GM21786 (cell line): Measurements from ENCODE around the gene APC2.

Experiments
- ATAC-seq: cut with Tn5 transposase; IDR thresholded peaks from one replicate; pipeline ENCODE4 v1.9.1; 2021; ENCODE audit not compliant: unreplicated experiment

The APC2 gene

GRCh38 chr19:1460033-1460995, 10.4 kb downstream of the APC2 start:
- ATAC-seq: no peak

GRCh38 chr19:1461862-1462261, 11.9 kb downstream of the APC2 start:
- no peak for ATAC-seq

DNA sequence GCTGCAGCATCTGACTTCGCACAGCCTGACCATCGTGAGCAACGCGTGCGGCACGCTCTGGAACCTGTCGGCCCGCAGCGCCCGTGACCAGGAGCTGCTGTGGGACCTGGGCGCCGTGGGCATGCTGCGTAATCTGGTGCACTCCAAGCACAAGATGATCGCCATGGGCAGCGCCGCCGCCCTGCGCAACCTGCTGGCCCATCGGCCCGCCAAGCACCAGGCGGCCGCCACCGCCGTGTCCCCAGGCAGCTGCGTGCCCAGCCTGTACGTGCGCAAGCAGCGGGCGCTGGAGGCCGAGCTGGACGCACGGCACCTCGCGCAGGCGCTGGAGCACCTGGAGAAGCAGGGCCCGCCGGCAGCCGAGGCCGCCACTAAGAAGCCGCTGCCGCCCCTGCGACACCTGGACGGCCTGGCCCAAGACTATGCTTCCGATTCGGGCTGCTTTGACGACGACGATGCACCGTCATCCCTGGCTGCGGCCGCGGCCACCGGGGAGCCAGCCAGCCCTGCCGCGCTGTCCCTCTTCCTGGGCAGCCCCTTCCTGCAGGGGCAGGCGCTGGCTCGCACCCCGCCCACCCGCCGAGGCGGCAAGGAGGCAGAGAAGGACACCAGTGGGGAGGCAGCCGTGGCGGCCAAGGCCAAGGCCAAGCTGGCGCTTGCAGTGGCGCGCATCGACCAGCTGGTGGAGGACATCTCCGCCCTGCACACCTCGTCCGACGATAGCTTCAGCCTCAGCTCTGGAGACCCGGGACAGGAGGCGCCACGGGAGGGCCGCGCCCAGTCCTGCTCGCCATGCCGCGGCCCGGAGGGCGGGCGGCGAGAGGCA, 15.5 kb downstream of the APC2 start:
- no peak for ATAC-seq

DNA sequence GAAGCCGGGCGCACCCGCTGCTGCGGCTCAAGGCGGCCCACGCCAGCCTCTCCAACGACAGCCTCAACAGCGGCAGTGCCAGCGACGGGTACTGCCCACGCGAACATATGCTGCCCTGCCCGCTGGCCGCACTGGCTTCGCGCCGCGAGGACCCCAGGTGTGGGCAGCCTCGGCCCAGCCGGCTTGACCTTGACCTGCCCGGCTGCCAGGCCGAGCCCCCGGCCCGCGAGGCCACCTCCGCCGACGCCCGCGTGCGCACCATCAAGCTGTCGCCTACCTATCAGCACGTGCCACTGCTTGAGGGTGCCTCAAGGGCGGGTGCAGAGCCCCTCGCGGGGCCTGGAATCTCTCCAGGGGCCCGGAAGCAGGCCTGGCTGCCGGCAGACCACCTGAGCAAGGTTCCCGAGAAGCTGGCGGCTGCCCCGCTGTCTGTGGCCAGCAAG, 16.1 kb downstream of the APC2 start:
- ATAC-seq: no peak

- no peak for ATAC-seq
Observed at GRCh38 chr19:1466461-1467214, 16.7 kb downstream of the APC2 start.

DNA sequence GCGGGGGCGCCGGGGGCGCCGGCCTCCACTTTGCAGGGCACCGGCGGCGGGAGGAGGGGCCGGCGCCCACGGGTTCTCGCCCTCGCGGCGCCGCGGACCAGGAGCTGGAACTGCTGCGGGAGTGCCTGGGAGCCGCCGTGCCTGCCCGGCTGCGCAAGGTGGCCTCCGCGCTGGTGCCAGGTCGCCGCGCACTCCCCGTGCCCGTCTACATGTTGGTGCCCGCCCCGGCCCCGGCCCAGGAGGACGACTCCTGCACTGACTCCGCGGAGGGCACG, 17.2 kb downstream of the APC2 start:
- no peak for ATAC-seq

DNA sequence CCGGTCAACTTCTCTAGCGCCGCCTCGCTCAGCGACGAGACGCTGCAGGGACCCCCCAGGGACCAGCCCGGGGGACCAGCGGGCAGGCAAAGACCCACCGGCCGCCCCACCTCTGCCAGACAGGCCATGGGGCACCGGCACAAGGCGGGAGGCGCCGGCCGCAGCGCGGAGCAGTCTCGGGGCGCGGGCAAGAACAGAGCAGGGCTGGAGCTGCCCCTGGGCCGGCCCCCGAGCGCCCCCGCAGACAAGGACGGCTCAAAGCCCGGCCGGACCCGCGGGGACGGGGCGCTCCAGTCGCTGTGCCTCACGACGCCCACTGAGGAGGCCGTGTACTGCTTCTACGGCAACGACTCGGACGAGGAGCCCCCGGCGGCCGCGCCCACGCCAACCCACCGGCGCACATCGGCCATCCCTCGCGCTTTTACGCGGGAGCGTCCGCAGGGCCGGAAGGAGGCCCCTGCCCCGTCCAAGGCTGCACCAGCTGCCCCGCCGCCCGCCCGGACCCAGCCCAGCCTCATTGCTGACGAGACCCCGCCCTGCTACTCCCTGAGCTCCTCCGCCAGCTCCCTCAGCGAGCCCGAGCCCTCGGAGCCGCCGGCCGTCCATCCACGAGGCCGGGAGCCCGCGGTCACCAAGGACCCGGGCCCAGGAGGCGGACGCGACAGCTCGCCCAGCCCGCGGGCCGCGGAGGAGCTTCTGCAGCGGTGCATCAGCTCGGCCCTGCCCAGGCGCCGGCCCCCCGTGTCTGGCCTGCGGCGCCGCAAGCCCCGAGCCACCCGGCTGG, 17.8 kb downstream of the APC2 start:
- ATAC-seq: no peak

GRCh38 chr19:1468274-1468820, 18.4 kb downstream of the APC2 start:
- no peak for ATAC-seq

GRCh38 chr19:1468821-1469254, 18.9 kb downstream of the APC2 start:
- no peak for ATAC-seq

GRCh38 chr19:1469255-1470054, 19.5 kb downstream of the APC2 start:
- ATAC-seq: no peak

DNA sequence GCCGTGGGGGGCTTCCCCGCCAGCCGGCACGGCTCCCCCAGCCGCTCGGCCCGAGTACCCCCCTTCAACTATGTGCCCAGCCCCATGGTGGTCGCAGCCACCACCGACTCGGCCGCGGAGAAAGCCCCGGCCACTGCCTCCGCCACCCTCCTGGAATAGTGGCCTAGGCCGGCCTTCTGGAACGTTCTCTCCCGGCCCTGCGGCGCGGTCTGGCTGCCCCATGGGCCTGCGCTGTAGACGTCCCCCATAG, 20.1 kb downstream of the APC2 start:
- ATAC-seq: no peak

DNA sequence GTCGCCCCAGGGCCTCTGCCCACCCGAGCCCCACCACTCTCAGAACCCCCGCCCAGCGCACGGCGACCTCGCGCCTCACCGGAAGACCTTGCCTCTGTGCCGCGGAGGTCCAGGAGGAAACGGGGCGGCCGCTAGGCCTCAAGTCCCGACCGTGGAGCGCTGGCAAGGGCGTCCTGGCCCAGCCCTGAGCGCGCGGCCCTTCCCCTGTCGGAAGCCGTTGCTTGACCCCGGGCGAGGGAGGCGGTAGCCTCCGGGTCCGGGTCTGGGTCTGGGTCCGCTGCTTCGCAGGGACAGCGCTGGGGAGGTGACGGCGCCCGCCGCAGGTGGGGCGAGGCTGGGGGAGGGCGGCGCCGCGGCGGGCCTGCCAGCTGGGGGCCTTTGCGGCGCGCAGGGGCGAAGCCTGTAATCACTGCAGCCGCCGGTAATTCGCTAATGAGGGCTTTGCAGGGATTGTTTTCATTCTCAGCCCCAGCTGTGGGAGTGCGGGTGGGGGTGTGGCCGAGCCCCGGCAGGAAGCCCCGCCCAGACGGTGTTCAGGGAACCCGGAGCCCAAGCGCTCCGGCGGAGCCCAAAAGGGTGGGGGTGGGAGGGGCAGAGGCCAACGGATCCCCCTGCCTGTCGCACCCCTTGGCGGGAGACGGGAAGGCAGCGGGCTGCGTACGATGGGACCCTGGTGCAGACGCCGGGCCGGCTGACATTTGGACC, 20.5 kb downstream of the APC2 start:
- no peak for ATAC-seq

- no peak for ATAC-seq
Observed at GRCh38 chr19:1471010-1471514, 21.1 kb downstream of the APC2 start.

DNA sequence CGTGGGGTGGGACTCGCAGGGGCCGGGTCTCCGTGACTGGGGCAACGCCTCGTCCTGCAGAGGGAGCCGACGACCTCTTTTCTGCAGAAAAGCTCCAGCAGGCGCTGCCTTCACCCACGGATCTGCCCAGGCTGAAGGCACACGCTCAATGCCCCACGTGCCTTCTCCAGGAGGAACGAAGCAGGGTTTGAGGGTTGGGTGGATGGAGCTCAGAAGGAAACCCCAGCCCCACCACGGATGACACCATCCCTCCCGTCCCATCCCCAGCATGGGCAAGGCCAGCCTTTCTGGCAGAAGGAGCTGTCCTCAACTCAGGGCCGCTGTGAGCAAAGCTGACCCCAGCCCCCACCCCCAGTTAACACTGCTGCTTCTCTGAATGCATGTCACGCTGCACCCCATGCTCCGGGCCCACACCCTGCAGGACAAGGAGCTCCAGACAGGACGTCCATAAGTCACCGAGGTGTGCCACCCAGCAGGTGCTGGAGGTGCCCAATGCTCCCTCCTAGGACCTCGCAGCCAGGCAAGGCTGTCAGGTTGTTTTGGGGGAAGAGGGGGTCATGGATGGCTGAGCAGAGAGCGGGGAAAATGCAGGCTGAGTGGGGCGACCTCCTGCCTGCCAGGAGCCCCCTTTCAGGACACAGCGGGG, 21.7 kb downstream of the APC2 start:
- no peak for ATAC-seq

GRCh38 chr19:1472231-1473084, 22.5 kb downstream of the APC2 start:
- ATAC-seq: no peak

- no peak for ATAC-seq
Observed at GRCh38 chr19:1473085-1473851, 23.3 kb downstream of the APC2 start.
